ELF-1 (cell line): ENCODE measurements around the gene RPS14.
A peak's percentile ranks its signal among the peaks of the same experiment; 100 is the strongest.

Experiments used
- DNase-seq: peaks from one replicate; pipeline ENCODE4 v3.0.0-alpha.2; 2016; ENCODE audit warnings: low read depth, low spot score

RPS14 gene

DNA sequence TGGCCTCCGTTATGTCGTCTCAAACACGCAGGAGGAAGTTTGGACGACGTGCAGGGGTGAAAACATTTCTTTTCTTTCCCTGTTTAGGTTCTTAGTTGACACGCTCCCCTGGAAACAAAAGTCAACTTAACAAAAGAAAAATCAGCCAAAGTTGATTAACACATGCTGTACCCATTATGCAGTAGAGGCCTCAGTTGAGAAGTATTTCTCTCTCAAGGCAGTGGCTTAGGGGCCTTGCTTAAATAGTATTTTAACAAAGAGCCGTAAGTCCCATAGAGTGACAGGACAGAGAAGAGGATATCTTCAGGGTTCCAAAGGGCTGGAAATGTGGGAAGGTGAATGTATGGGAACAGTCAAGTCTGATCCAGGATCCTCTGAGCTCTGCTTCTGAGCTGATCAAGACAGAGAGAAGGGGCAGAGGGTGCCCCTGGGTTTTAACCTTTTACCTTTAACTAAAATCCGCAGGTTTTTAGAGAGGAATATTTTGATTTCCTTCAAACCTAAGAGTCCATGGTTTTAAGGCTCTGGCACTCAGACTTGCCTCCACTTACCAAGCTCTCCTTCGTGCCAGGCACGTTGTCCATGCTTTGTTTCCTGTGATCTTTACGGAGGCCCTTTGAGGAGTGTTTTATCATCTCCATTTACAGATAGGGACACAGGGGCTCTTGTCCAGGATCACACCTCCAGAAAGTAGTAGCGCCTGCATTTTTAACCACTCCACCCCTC lies 36.2 kb downstream of the RPS14 start:
- DNase-seq: no peak

GRCh38 chr5:150412319-150413175 lies 37.0 kb downstream of the RPS14 start, which contains the start of gene CD74:
CD74 (minus strand) TSS chr5:150412910; CDS start chr5:150412749, 161 bp downstream.
- peak; percentile 68 for DNase-seq

GRCh38 chr5:150411245-150411979 lies 38.1 kb downstream of the RPS14 start:
- DNase-seq: no peak

DNA sequence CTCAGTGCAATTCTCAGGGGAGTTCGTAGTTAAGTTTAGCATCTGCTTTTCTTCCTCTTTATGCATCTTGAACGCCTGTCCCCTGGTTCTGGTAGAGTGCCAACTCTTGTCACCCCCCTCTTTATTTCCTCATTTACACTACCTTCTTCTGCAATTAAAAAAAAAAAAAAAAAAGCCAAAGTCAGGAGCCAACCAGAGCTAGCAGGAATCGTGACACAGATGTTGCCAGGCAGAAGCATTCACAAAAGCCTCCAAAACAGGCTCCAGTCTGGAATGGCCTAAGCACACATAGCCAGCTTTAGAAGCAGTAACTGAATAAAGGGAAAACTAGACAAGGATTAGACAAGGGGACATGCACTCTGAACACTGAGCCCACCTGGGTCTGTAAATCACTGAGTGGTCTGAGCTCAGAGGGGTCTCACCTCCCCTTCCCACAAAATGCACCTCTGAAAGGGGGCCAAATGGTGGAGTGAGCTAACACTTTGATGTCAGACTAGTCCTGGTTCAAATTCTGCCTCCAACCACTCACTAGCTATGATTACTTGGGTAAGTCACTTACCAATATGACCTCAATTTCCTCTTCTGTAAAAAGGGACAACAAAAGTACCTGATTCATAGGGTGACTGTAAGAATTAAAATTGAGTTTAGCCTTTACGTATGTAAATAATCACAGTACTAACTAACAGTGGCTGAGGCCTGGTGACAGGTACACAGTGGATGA lies 38.9 kb downstream of the RPS14 start:
- DNase-seq: peak; percentile 68

- peak; percentile 86 for DNase-seq
These were observed 39.7 kb downstream of the RPS14 start for GRCh38 chr5:150409638-150410523.

DNA sequence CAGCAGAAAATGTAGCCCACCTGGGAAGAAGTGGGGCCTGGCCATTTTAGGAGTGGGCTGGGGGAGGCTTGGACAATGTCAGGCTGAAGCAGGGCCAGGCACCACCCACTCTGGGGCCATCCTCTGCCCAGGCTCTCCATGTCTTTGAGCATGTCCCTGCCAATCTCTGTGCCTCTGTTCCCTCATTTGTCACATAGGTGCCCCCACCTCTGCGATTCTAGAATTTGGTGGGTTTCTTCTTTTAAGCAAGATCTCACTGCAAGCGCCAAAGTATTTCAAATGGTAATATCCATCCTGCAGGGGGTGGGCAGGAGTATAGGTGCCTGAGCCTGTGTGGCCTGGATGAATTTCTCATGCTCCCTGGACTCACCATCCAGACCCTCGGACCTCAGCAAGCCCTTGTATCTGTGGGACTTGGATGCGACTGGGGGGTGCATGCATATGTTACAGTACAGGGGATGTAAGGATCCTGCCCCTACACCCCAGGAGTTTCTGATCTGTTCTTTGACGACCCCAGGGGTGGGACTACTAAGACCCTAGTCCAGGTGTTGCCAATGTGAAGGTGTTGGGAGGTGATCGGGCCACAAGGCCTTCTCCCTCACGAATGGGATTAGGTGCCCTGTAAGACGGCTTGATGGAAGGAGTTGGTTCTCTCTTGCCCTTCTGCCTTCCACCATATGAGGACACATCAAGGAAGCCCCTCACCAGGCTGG lies 41.2 kb downstream of the RPS14 start:
- DNase-seq: no peak

GRCh38 chr5:150407096-150407720 lies 42.3 kb downstream of the RPS14 start:
- no peak for DNase-seq

DNA sequence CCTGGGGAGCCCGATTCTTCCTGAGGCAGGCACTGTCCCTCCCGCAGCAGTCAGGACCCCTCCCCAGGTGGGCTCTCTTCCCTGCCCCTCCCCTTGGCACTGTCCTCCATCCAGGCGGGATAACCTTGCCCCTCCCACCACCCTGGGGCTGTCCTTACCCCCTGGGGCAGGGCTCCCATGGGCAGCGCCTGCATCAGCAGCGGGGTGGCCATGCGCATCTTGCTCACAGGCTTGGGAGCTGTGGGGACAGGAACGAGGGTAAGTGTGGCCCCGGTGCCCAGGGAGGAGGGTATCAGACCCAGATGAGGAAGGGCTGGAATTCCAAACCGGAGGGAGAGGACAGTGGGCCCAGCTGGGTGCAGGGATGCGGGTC lies 42.8 kb downstream of the RPS14 start:
- no peak for DNase-seq

- DNase-seq: no peak
These were observed 43.3 kb downstream of the RPS14 start for GRCh38 chr5:150406103-150406722.

DNA sequence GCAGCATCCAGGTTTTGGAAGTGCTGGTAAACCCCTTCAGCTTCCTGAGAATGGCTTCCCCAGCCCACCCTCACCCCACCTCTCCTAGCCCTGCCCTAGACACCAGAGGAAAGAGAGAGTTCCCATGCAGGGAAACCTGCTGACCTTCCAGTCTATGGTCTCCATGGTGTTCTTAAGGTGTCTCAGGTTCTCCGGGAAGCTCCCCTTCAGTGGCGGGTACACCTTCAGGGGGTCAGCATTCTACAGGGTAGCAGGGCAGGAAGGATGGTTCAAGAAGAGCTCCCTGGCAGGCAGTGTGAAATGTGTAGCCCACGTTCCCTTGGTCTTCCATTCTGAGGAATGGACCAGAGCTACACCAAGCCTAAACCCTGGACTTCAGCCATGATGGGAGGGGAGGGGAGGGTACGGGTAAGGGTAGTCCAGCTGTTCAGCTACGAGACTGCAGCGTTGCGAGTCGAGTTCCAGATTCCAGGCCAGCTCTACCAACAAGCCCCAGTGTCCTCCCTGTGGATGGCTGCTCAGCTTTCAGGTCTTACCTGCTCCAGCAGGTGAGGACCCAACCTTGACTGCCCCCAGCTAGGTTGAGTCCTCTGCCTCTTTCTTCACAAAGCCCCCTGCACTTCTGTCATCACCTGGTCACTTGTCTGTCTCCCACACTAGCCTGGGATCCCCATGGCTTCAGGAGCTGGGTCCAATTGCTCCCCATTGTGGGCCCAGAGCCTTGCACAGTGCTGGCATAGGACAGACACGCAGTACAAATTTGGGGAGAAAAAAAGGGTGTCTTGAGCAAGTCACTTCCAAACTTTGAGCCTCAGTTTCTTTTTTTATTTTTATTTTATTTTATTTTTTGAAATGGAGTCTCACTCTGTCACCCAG lies 44.4 kb downstream of the RPS14 start:
- DNase-seq: no peak

DNA sequence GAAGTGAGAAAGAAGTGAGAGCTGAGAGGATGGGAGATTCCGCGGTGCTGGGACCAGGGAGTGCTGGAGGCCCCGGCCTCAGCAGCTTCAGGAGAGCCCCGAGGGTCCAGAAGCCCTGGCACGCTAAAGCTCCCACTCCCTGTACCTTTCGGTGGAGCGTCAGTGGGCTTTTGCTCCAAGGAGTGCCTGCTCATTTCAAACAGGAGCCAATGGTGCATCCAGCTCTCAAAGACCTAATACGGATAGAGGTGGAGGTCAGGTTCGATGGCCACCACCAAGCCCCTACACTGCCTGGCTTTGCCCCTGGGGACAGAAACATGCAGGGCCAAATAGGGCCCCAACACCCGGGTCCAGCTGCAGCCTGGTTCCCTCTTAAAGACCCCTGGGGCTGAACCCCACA lies 45.0 kb downstream of the RPS14 start:
- no peak for DNase-seq

- no peak for DNase-seq
These were observed 45.4 kb downstream of the RPS14 start for GRCh38 chr5:150404121-150404520.

DNA sequence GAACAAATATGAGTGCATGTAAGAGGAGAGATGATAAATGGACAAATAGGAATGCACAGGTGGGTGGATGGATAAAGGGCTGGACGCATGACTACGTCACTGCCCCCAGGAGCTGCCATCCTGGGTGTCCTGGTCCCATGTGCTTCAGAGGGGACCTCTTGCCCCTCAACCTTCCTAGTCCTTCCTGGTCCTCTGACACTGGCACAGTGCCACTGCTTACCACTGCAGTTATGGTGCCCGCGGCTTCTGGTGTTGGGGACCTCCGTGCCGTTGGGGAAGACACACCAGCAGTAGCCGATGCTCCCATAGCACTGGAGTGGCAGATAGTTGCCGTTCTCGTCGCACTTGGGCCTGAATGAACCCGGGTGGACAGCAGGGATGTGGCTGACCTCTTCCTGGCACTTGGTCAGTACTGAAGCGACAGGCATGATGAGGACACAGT lies 46.6 kb downstream of the RPS14 start:
- DNase-seq: no peak

DNA sequence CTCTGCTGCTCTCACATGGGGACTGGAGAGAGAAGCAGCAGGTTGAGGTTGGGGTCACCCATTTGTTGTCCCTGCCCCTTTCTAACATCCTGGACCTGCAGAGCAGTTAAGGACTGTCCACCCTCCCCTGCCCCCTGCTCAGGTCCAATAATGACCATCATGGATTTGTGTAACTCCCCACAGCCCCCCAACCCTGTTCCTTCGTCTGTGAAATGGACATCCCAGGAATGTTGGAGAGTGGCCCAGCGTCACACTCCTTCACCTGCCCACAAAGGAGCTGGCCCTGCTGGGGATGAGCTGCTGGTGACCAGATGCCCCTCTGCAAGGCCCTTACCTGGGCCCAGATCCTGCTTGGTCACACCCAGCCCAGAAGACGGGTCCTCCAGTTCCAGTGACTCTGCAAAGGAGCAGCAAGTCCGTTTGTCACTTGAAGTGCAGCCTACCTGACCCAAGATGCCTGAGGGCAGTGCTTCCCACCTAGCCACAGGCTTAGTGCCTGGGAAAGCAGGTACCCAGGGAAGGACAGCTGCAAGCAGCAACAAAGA lies 47.2 kb downstream of the RPS14 start:
- DNase-seq: no peak

- no peak for DNase-seq
These were observed 47.9 kb downstream of the RPS14 start for GRCh38 chr5:150401376-150402228.

GRCh38 chr5:150401076-150401375 lies 48.5 kb downstream of the RPS14 start:
- no peak for DNase-seq
